ENCODE measurements around the gene HK1. TPM values are rescaled to one million over a fixed set of nuclear protein-coding genes. Genes with fewer than 3 reads are reported as not detected.

The HK1 gene
- total RNA-seq, 4 donors from 2014 or later, result 92.5 to 216 (median 126) TPM

DNA sequence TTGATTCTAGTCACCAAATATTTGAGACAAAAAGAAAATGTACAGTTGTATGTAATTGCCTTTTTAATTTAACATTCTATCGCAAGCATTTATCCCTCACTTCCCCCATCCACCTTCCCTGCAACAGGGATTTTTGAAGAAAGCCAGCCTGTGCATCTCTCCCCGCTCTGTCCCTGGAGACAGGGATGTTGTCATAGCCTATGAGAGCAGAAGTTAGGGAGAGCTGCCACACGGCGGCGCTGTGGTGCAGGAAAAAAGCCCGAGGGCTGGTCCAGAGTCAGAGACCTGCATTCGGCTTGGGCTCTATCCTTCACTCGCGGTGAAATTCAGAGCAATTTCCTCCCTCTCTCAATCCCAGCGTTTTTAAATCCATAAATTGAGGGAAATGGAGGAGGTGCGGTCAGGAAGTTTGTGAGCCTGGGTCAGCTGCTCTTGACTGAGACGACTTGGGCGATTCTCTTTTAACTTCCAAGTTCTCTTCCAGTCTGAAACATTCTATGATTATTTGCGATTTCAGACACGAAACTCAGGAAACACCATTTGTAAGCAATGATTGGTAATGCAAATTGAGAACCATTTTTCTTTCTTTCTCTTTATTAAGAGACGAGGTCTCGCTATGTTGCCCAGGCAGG, 40.7 kb upstream of the HK1 start:
- WGBS, 2 donors (ENCODE audit: low coverage in 1 of 2), result 13 to 14% methylated on average over 10 to 17 of the region's 17 CpGs
- peak; percentile 95 for ATAC-seq
- TF ChIP-seq EP300 (IDR thresholded peaks at IDR 0.05) (no peak), POLR2A (IDR thresholded peaks at IDR 0.05) (no peak), POLR2AphosphoS5 (IDR thresholded peaks at IDR 0.05) (peak; percentile 28)
- TF ChIP-seq, protein P1, sequence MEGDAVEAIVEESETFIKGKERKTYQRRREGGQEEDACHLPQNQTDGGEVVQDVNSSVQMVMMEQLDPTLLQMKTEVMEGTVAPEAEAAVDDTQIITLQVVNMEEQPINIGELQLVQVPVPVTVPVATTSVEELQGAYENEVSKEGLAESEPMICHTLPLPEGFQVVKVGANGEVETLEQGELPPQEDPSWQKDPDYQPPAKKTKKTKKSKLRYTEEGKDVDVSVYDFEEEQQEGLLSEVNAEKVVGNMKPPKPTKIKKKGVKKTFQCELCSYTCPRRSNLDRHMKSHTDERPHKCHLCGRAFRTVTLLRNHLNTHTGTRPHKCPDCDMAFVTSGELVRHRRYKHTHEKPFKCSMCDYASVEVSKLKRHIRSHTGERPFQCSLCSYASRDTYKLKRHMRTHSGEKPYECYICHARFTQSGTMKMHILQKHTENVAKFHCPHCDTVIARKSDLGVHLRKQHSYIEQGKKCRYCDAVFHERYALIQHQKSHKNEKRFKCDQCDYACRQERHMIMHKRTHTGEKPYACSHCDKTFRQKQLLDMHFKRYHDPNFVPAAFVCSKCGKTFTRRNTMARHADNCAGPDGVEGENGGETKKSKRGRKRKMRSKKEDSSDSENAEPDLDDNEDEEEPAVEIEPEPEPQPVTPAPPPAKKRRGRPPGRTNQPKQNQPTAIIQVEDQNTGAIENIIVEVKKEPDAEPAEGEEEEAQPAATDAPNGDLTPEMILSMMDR (IDR thresholded peaks at IDR 0.05), result peak; percentile 83 to 99 (median 94)
- H3K27ac ChIP-seq, result no peak overlapping the region
- no peaks in the 10 kb centered on the region for H3K27me3 ChIP-seq
- H3K36me3 ChIP-seq, result no peaks in the 10 kb centered on the region
- no peak overlapping the region for H3K4me3 ChIP-seq
- no peaks in the 10 kb centered on the region for H3K9me3 ChIP-seq
- H3K4me1 ChIP-seq, result peaks cover 0 to 24% (median 0%) of the 10 kb centered on the region in 3 donors

DNA sequence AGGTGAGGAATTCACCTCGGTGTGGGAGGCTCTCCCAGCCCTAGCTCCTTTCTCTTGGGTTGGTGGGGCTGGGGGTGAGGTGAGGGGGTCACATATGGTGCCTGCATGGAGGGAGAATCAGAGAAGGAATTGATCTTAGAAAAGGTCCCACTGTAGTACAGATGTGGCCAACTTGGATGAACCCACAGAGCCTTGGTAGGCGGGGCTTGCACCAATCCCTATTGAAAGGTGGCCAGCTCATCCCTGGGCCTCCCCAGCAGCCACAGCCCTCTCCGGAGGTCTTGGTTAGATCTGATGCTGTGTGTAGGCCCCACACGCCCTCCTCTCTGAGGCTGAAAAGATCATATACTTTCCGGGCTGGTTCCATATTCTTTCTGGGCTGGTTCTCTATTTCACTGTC, 39.2 kb upstream of the HK1 start:
- Histone ChIP-seq H3K27me3 (no peaks in the 10 kb centered on the region), H3K4me1 (peaks cover 0 to 24% (median 0%) of the 10 kb centered on the region in 3 donors), H3K36me3 (no peaks in the 10 kb centered on the region), H3K9me3 (no peaks in the 10 kb centered on the region), H3K27ac (peak overlapping the region in 1 of 4 donors; percentile 41), H3K4me3 (no peak overlapping the region)
- 84 to 89% methylated on average over 1 to 5 of the region's 5 CpGs for WGBS, 2 donors (ENCODE audit: low coverage in 1 of 2)
- no peak for TF ChIP-seq POLR2A (IDR thresholded peaks at IDR 0.05)
- no peak for TF ChIP-seq EP300 (IDR thresholded peaks at IDR 0.05)
- TF ChIP-seq, protein P1 (IDR thresholded peaks at IDR 0.05), result no peak
- no peak for TF ChIP-seq POLR2AphosphoS5 (IDR thresholded peaks at IDR 0.05)
- no peak for ATAC-seq

DNA sequence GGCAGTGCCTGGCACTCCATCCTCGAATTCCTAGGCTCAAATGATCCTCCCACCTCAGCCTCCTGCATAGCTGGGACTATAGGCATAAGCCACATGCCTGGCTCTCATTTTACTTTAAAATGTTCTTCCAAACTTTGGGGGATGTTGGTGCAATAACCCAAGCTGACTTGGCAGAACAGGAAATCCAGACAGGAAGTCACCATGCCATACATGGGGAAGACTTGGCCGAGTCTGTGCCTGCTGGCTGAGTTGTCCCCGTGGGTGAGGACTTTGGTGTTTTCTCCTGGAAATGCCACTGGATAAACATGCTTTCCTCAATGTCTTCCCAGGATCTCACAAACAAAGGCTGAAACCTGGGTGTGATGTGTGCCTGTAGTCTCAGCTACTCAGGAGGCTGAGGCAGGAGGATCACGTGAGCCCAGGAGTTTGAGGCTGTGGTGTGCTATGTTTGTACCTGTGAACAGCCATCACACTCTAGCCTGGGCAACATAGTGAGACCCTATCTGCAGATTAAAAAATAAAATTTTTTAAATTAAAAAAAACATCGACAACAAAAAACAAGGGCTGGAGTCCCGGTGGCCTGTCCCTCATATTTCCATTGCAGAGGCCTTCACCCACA, 38.4 kb upstream of the HK1 start:
- peak; percentile 14 for TF ChIP-seq POLR2AphosphoS5 (IDR thresholded peaks at IDR 0.05)
- TF ChIP-seq EP300 (IDR thresholded peaks at IDR 0.05), result no peak
- WGBS, 2 donors (ENCODE audit: low coverage in 1 of 2), result 96 to 100% methylated on average over 2 to 3 of the region's 6 CpGs
- no peaks in the 10 kb centered on the region for H3K27me3 ChIP-seq
- no peak for ATAC-seq
- H3K9me3 ChIP-seq, result no peaks in the 10 kb centered on the region
- peak overlapping the region in 1 of 4 donors; percentile 41 for H3K27ac ChIP-seq
- H3K4me3 ChIP-seq, result no peak overlapping the region
- no peaks in the 10 kb centered on the region for H3K36me3 ChIP-seq
- peaks cover 0 to 24% (median 0%) of the 10 kb centered on the region in 3 donors for H3K4me1 ChIP-seq

DNA sequence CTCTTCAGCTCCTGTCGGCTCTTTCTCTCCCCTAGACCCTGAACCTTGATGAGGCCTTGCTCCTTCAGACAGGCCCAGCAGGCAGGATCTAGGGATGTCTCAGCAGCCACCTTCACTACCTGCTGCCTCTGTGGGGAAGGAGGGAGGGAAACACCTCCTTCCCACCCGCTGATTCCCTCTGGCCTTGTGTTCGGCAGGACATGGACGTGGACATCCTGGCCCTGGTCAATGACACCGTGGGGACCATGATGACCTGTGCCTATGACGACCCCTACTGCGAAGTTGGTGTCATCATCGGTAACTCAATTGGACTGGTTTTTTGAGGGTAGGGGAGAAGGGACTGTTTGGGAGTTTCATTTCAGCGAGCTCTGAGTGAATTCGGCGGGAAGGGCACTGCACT, 37.8 kb upstream of the HK1 start:
- Histone ChIP-seq H3K27ac (no peak overlapping the region), H3K9me3 (no peaks in the 10 kb centered on the region), H3K36me3 (no peaks in the 10 kb centered on the region), H3K4me1 (peaks cover 0 to 24% (median 0%) of the 10 kb centered on the region in 3 donors), H3K27me3 (no peaks in the 10 kb centered on the region), H3K4me3 (no peak overlapping the region)
- no peak for ATAC-seq
- 94 to 95% methylated on average over 6 to 7 of the region's 11 CpGs for WGBS, 2 donors (ENCODE audit: low coverage in 1 of 2)
- TF ChIP-seq, protein P1 (IDR thresholded peaks at IDR 0.05), result no peak
- TF ChIP-seq EP300 (IDR thresholded peaks at IDR 0.05) (no peak), POLR2A (IDR thresholded peaks at IDR 0.05) (no peak), POLR2AphosphoS5 (IDR thresholded peaks at IDR 0.05) (no peak)

DNA sequence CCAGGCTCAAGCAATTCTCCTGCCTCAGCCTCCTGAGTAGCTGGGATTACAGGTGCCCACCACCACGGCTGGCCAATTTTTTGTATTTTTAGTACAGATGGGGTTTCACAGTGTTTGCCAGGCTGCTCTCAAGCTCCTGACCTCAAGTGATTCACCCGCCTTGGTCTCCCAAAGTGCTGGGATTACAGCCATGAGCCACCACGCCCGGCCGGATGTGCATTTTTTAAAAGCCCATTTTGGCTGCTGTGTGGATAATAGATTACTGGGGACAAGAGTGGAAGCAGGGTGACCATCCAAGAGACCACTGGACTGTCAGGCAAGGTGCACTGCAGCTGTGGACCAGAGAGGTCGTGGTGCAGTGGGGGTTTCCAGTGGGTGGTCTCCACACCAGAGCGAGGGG, 36.7 kb upstream of the HK1 start:
- no peak overlapping the region for H3K27ac ChIP-seq

More for the DNA sequence above, 36.7 kb upstream of the HK1 start:
- Histone ChIP-seq H3K4me1 (peaks cover 0 to 24% (median 0%) of the 10 kb centered on the region in 3 donors), H3K9me3 (no peaks in the 10 kb centered on the region), H3K27me3 (no peaks in the 10 kb centered on the region), H3K4me3 (no peak overlapping the region), H3K36me3 (no peaks in the 10 kb centered on the region)
- 72 to 80% methylated on average over 2 to 3 of the region's 7 CpGs for WGBS, 2 donors (ENCODE audit: low coverage in 1 of 2)
- TF ChIP-seq, protein P1 (IDR thresholded peaks at IDR 0.05), result no peak
- TF ChIP-seq POLR2AphosphoS5 (IDR thresholded peaks at IDR 0.05) (no peak), EP300 (IDR thresholded peaks at IDR 0.05) (no peak), POLR2A (IDR thresholded peaks at IDR 0.05) (no peak)
- no peak for ATAC-seq

Data from gastroesophageal sphincter (tissue), 4 donors.